Measurements from ENCODE around the gene DMXL1.

DMXL1 gene

GRCh38 chr5:119274030-119274766, 203.3 kb downstream of the DMXL1 start:
- Histone ChIP-seq H3K27me3 (no peaks in the 10 kb centered on the region), H3K4me1 (ENCODE audit: control insufficient read depth in 1 of 2, insufficient read depth in 1 of 2, low read depth in 1 of 2, low read length in 1 of 2) (peaks cover 100% of the 10 kb centered on the region in 2 experiments), H3K4me3 (ENCODE audit: low read depth in 1 of 2, low read length in 1 of 2) (peak overlapping the region; percentile 30 to 50), H3K36me3 (no peaks in the 10 kb centered on the region), H3K27ac (peak overlapping the region; percentile 87), H3K9me3 (no peaks in the 10 kb centered on the region)
- TF ChIP-seq CTCF (IDR thresholded peaks at IDR 0.05), result no peak

GRCh38 chr5:119274767-119275130, 203.9 kb downstream of the DMXL1 start:
- peak overlapping the region; percentile 30 to 50 for H3K4me3 ChIP-seq (ENCODE audit: low read depth in 1 of 2, low read length in 1 of 2)
- no peak for TF ChIP-seq CTCF (IDR thresholded peaks at IDR 0.05)
- H3K4me1 ChIP-seq (ENCODE audit: control insufficient read depth in 1 of 2, insufficient read depth in 1 of 2, low read depth in 1 of 2, low read length in 1 of 2), result peaks cover 100% of the 10 kb centered on the region in 2 experiments

GRCh38 chr5:119275146-119275545, 204.3 kb downstream of the DMXL1 start:
- Histone ChIP-seq H3K27me3 (no peaks in the 10 kb centered on the region), H3K4me3 (ENCODE audit: low read depth in 1 of 2, low read length in 1 of 2) (peak overlapping the region; percentile 45 to 50), H3K9me3 (no peaks in the 10 kb centered on the region), H3K27ac (peak overlapping the region; percentile 87), H3K36me3 (no peaks in the 10 kb centered on the region), H3K4me1 (ENCODE audit: control insufficient read depth in 1 of 2, insufficient read depth in 1 of 2, low read depth in 1 of 2, low read length in 1 of 2) (peaks cover 100% of the 10 kb centered on the region in 2 experiments)
- no peak for TF ChIP-seq CTCF (IDR thresholded peaks at IDR 0.05)

More at GRCh38 chr5:119274767-119275130, 203.9 kb downstream of the DMXL1 start:
- Histone ChIP-seq H3K9me3 (no peaks in the 10 kb centered on the region), H3K36me3 (no peaks in the 10 kb centered on the region), H3K27me3 (no peaks in the 10 kb centered on the region), H3K27ac (peak overlapping the region; percentile 87)

GRCh38 chr5:119275601-119276173, 204.8 kb downstream of the DMXL1 start:
- Histone ChIP-seq H3K27ac (peak overlapping the region; percentile 87), H3K4me3 (ENCODE audit: low read depth in 1 of 2, low read length in 1 of 2) (peak overlapping the region; percentile 45 to 50), H3K4me1 (ENCODE audit: control insufficient read depth in 1 of 2, insufficient read depth in 1 of 2, low read depth in 1 of 2, low read length in 1 of 2) (peaks cover 100% of the 10 kb centered on the region in 2 experiments), H3K9me3 (no peaks in the 10 kb centered on the region), H3K27me3 (no peaks in the 10 kb centered on the region), H3K36me3 (no peaks in the 10 kb centered on the region)
- no peak for TF ChIP-seq CTCF (IDR thresholded peaks at IDR 0.05)

GRCh38 chr5:119276978-119277377, 206.1 kb downstream of the DMXL1 start:
- peak overlapping the region; percentile 87 for H3K27ac ChIP-seq

More at GRCh38 chr5:119276978-119277377, 206.1 kb downstream of the DMXL1 start:
- Histone ChIP-seq H3K9me3 (no peaks in the 10 kb centered on the region), H3K4me3 (ENCODE audit: low read depth in 1 of 2, low read length in 1 of 2) (no peak overlapping the region), H3K4me1 (ENCODE audit: control insufficient read depth in 1 of 2, insufficient read depth in 1 of 2, low read depth in 1 of 2, low read length in 1 of 2) (peaks cover 100% of the 10 kb centered on the region in 2 experiments), H3K36me3 (no peaks in the 10 kb centered on the region), H3K27me3 (no peaks in the 10 kb centered on the region)
- TF ChIP-seq CTCF (IDR thresholded peaks at IDR 0.05), result no peak

Data from neutrophil (primary cell).